Bronchial epithelial cell (primary cell): ENCODE results near the gene ZNRF3. TPM values are rescaled to one million over a fixed set of nuclear protein-coding genes. Genes with fewer than 3 reads are reported as not detected.

Source experiments
- DNase-seq: peaks from one replicate; pipeline ENCODE4 v3.0.0-alpha.2; 2010; ENCODE audit warnings: low read depth
- FAIRE-seq: peaks from 2 replicates; lab custom pipeline; 2011; peaks lifted over from hg19 to GRCh38; lab: Jason Lieb, UNC
- H3K27me3 ChIP-seq: 2 replicates; pipeline ENCODE4 v1.5.1; 2011; ENCODE audit warnings: low read length; ENCODE audit not compliant: control insufficient read depth, insufficient read depth
- H3K36me3 ChIP-seq: 2 replicates; pipeline ENCODE4 v1.5.1; 2011; ENCODE audit warnings: low read length; ENCODE audit not compliant: control insufficient read depth, insufficient read depth
- H3K4me3 ChIP-seq: 2 replicates; pipeline ENCODE4 v1.5.1; 2011; ENCODE audit warnings: mild to moderate bottlenecking, low read depth, low read length, control low read depth
- CTCF ChIP-seq: IDR thresholded peaks from 2 replicates; pipeline ENCODE4 v1.5.1; 2011; ENCODE audit warnings: mild to moderate bottlenecking, moderate library complexity, low read length, control low read depth, inconsistent platforms; ENCODE audit not compliant: insufficient read depth, severe bottlenecking
- total RNA-seq: library from RNA; depleted of rRNA; stranded (reverse); fragments of >200 nt; gene quantifications from 2 replicates; pipeline ENCODE4 v1.2.1, GENCODE V29; 2014

Gene ZNRF3
- total RNA-seq, result 3.4 and 3.7 TPM in 2 replicates

GRCh38 chr22:28882878-28883656 lies at the start of gene ZNRF3:
Gene ZNRF3, plus strand, starts transcription at chr22:28883572. Its CDS starts 195 bp downstream, at chr22:28883767.
- H3K27me3 ChIP-seq, result no peaks in the 10 kb centered on the region
- FAIRE-seq, result no peak
- peak within 1 kb of the TSS; percentile 55 for H3K4me3 ChIP-seq
- DNase-seq, result peak; percentile 47
- no peak for TF ChIP-seq CTCF
- H3K36me3 ChIP-seq, result no peaks in the 10 kb centered on the region

GRCh38 chr22:28835630-28836189 lies 47.7 kb upstream of the ZNRF3 start:
- Histone ChIP-seq H3K4me3 (no peak overlapping the region), H3K27me3 (no peaks in the 10 kb centered on the region), H3K36me3 (no peaks in the 10 kb centered on the region)
- DNase-seq (no peak), FAIRE-seq (no peak)
- no peak for TF ChIP-seq CTCF

- DNase-seq, result no peak
- no peak overlapping the region for H3K4me3 ChIP-seq
Observed at GRCh38 chr22:28837640-28838039, 45.7 kb upstream of the ZNRF3 start.

GRCh38 chr22:28838971-28839370 lies 44.4 kb upstream of the ZNRF3 start:
- Histone ChIP-seq H3K36me3 (no peaks in the 10 kb centered on the region), H3K4me3 (no peak overlapping the region), H3K27me3 (no peaks in the 10 kb centered on the region)
- no peak for DNase-seq
- no peak for FAIRE-seq
- no peak for TF ChIP-seq CTCF

More at GRCh38 chr22:28837640-28838039, 45.7 kb upstream of the ZNRF3 start:
- TF ChIP-seq CTCF, result no peak
- FAIRE-seq, result no peak
- Histone ChIP-seq H3K36me3 (no peaks in the 10 kb centered on the region), H3K27me3 (no peaks in the 10 kb centered on the region)

GRCh38 chr22:28841111-28841510 lies 42.3 kb upstream of the ZNRF3 start:
- TF ChIP-seq CTCF, result no peak
- Histone ChIP-seq H3K36me3 (no peaks in the 10 kb centered on the region), H3K27me3 (no peaks in the 10 kb centered on the region), H3K4me3 (no peak overlapping the region)
- FAIRE-seq (no peak), DNase-seq (no peak)
